Osteoblast (primary cell): ENCODE results near the gene E2F1. TPM values are rescaled to one million over a fixed set of nuclear protein-coding genes. Genes with fewer than 3 reads are reported as not detected.

Experiments used
- DNase-seq: peaks from one replicate; pipeline ENCODE4 v3.0.0; 2011; ENCODE audit warnings: low spot score, mixed read lengths; ENCODE audit not compliant: insufficient read length; ENCODE audit errors: missing footprints
- H2AFZ ChIP-seq: 2 replicates; pipeline ENCODE4 v1.6.0; 2011; ENCODE audit warnings: mild to moderate bottlenecking, low read length
- H3K27ac ChIP-seq: 2 replicates; pipeline ENCODE4 v1.5.1; 2011; ENCODE audit warnings: mild to moderate bottlenecking, low read depth, low read length, moderate library complexity
- H3K27me3 ChIP-seq: 2 replicates; pipeline ENCODE4 v1.6.0; 2012; ENCODE audit warnings: mild to moderate bottlenecking, control low read depth, inconsistent platforms, low read length, moderate library complexity; ENCODE audit not compliant: insufficient read depth
- H3K36me3 ChIP-seq: 2 replicates; pipeline ENCODE4 v1.5.1; 2011; ENCODE audit warnings: mild to moderate bottlenecking, low read length, control low read depth, moderate library complexity; ENCODE audit not compliant: insufficient read depth
- H3K4me1 ChIP-seq: 2 replicates; pipeline ENCODE4 v1.5.1; 2011; ENCODE audit warnings: mild to moderate bottlenecking, low read length, control low read depth, moderate library complexity; ENCODE audit not compliant: insufficient read depth
- H3K4me2 ChIP-seq: 2 replicates; pipeline ENCODE4 v1.6.0; 2011; ENCODE audit warnings: mild to moderate bottlenecking, low read length; ENCODE audit not compliant: insufficient read depth
- H3K4me3 ChIP-seq: fragments of 200-600 bp; sonication (generic); 3 replicates; pipeline ENCODE4 v1.5.1; 2012; ENCODE audit warnings: mild to moderate bottlenecking, low read length, inconsistent platforms; ENCODE audit not compliant: insufficient read depth
- H3K79me2 ChIP-seq: 2 replicates; pipeline ENCODE4 v1.6.0; 2012; ENCODE audit warnings: mild to moderate bottlenecking, low read length, control low read depth, inconsistent platforms; ENCODE audit not compliant: insufficient read depth
- H3K9me3 ChIP-seq: 2 replicates; pipeline ENCODE4 v1.5.1; 2011; ENCODE audit warnings: low read depth, low read length, control low read depth
- H4K20me1 ChIP-seq: 2 replicates; pipeline ENCODE4 v1.6.0; 2012; ENCODE audit warnings: mild to moderate bottlenecking, low read length, control low read depth; ENCODE audit not compliant: insufficient read depth
- CTCF ChIP-seq: IDR thresholded peaks from 2 replicates; pipeline ENCODE4 v1.5.1; 2011; ENCODE audit warnings: mild to moderate bottlenecking, low read depth, low read length, moderate library complexity; ENCODE audit errors: extremely low read depth
- total RNA-seq: library from RNA; depleted of rRNA; stranded (reverse); fragments of >200 nt; gene quantifications from 2 replicates; pipeline ENCODE4 v1.2.3, GENCODE V29; 2012

The E2F1 gene
- total RNA-seq, 1 donor: 1.4 TPM

- Histone ChIP-seq H4K20me1 (no peaks in the 10 kb centered on the region), H3K4me1 (peaks cover 33% of the 10 kb centered on the region), H3K79me2 (peaks cover 10% of the 10 kb centered on the region), H3K4me2 (peak overlapping the region; percentile 53), H3K27me3 (no peaks in the 10 kb centered on the region), H3K27ac (no peak overlapping the region), H3K4me3 (no peak overlapping the region), H3K36me3 (no peaks in the 10 kb centered on the region), H2AFZ (no peak overlapping the region), H3K9me3 (no peaks in the 10 kb centered on the region)
- DNase-seq: no peak
- no peak for TF ChIP-seq CTCF
Observed at GRCh38 chr20:33689493-33689892, 3.3 kb upstream of the E2F1 start.

GRCh38 chr20:33688938-33689424 is 2.8 kb upstream of the E2F1 start:
- Histone ChIP-seq H3K9me3 (no peaks in the 10 kb centered on the region), H4K20me1 (no peaks in the 10 kb centered on the region), H3K79me2 (peaks cover 12% of the 10 kb centered on the region), H3K27ac (no peak overlapping the region), H2AFZ (no peak overlapping the region), H3K4me3 (no peak overlapping the region), H3K36me3 (no peaks in the 10 kb centered on the region), H3K4me2 (no peak overlapping the region), H3K4me1 (peaks cover 33% of the 10 kb centered on the region), H3K27me3 (no peaks in the 10 kb centered on the region)
- no peak for TF ChIP-seq CTCF
- peak; percentile 53 for DNase-seq

- no peaks in the 10 kb centered on the region for H3K9me3 ChIP-seq
- TF ChIP-seq CTCF: no peak
- no peak overlapping the region for H3K4me2 ChIP-seq
- H3K27ac ChIP-seq: peak overlapping the region; percentile 53
- no peaks in the 10 kb centered on the region for H3K36me3 ChIP-seq
- no peak overlapping the region for H2AFZ ChIP-seq
- peaks cover 14% of the 10 kb centered on the region for H3K79me2 ChIP-seq
- DNase-seq: peak; percentile 58
- no peak overlapping the region for H3K4me3 ChIP-seq
- H3K4me1 ChIP-seq: peaks cover 33% of the 10 kb centered on the region
- no peaks in the 10 kb centered on the region for H4K20me1 ChIP-seq
- H3K27me3 ChIP-seq: no peaks in the 10 kb centered on the region
Observed at GRCh38 chr20:33687993-33688937, 2.1 kb upstream of the E2F1 start.

- Histone ChIP-seq H3K27ac (peak overlapping the region; percentile 53), H3K79me2 (peaks cover 14% of the 10 kb centered on the region), H2AFZ (peak overlapping the region; percentile 68), H3K4me1 (peaks cover 33% of the 10 kb centered on the region), H3K9me3 (no peaks in the 10 kb centered on the region), H3K36me3 (no peaks in the 10 kb centered on the region), H3K27me3 (no peaks in the 10 kb centered on the region), H3K4me2 (no peak overlapping the region), H3K4me3 (no peak overlapping the region), H4K20me1 (no peaks in the 10 kb centered on the region)
- peak; percentile 75 for DNase-seq
- no peak for TF ChIP-seq CTCF
Observed at GRCh38 chr20:33687370-33687915, 1.3 kb upstream of the E2F1 start.
